ENCODE data around the gene CRK. TPM values are rescaled to one million over a fixed set of nuclear protein-coding genes. Genes with fewer than 3 reads are reported as not detected.

Gene CRK
- total RNA-seq, 1 donor from 2014 or later = 70.4 TPM

- DNase-seq (ENCODE audit: low spot score) = no peak
- H3K4me3 Mint-ChIP-seq (ENCODE audit: unreplicated experiment) = no peak overlapping the region
- H3K4me1 Mint-ChIP-seq (ENCODE audit: low read depth) = peaks cover 71% of the 10 kb centered on the region
- H3K27ac Mint-ChIP-seq (ENCODE audit: unreplicated experiment) = peak overlapping the region; percentile 93
- H3K36me3 Mint-ChIP-seq (ENCODE audit: low read depth) = no peaks in the 10 kb centered on the region
- no peaks in the 10 kb centered on the region for H3K27me3 Mint-ChIP-seq (ENCODE audit: low read depth)
- TF ChIP-seq CTCF (IDR thresholded peaks at IDR 0.05) = no peak
- H3K9me3 Mint-ChIP-seq (ENCODE audit: low read depth) = no peaks in the 10 kb centered on the region
These were observed 38.2 kb upstream of the CRK start for GRCh38 chr17:1494203-1494602.

- Mint-ChIP-seq H3K4me1 (ENCODE audit: low read depth) (peaks cover 73% of the 10 kb centered on the region), H3K27ac (ENCODE audit: unreplicated experiment) (peak overlapping the region; percentile 93), H3K36me3 (ENCODE audit: low read depth) (no peaks in the 10 kb centered on the region), H3K9me3 (ENCODE audit: low read depth) (no peaks in the 10 kb centered on the region), H3K4me3 (ENCODE audit: unreplicated experiment) (peak overlapping the region; percentile 33), H3K27me3 (ENCODE audit: low read depth) (no peaks in the 10 kb centered on the region)
- TF ChIP-seq CTCF (IDR thresholded peaks at IDR 0.05) = no peak
- DNase-seq (ENCODE audit: low spot score) = no peak
These were observed 37.4 kb upstream of the CRK start for GRCh38 chr17:1493291-1493980.

- H3K27me3 Mint-ChIP-seq (ENCODE audit: low read depth) = no peaks in the 10 kb centered on the region
- no peak for DNase-seq (ENCODE audit: low spot score)
- TF ChIP-seq CTCF (IDR thresholded peaks at IDR 0.05) = no peak
- H3K9me3 Mint-ChIP-seq (ENCODE audit: low read depth) = no peaks in the 10 kb centered on the region
- H3K27ac Mint-ChIP-seq (ENCODE audit: unreplicated experiment) = peak within 1 kb of the TSS; percentile 93
- no peaks in the 10 kb centered on the region for H3K36me3 Mint-ChIP-seq (ENCODE audit: low read depth)
- peak within 1 kb of the TSS; percentile 81 for H3K4me3 Mint-ChIP-seq (ENCODE audit: unreplicated experiment)
- peaks cover 77% of the 10 kb centered on the region for H3K4me1 Mint-ChIP-seq (ENCODE audit: low read depth)
These were observed 36.5 kb upstream of the CRK start, which contains the start of gene MYO1C for GRCh38 chr17:1492249-1493206. Gene MYO1C (minus strand): TSS chr17:1492686. CDS start chr17:1492487, 199 bp downstream.

- H3K27ac Mint-ChIP-seq (ENCODE audit: unreplicated experiment) = peak overlapping the region; percentile 88
- no peaks in the 10 kb centered on the region for H3K36me3 Mint-ChIP-seq (ENCODE audit: low read depth)
- peak overlapping the region; percentile 94 for H3K4me3 Mint-ChIP-seq (ENCODE audit: unreplicated experiment)
- DNase-seq (ENCODE audit: low spot score) = no peak
- no peaks in the 10 kb centered on the region for H3K27me3 Mint-ChIP-seq (ENCODE audit: low read depth)
- H3K9me3 Mint-ChIP-seq (ENCODE audit: low read depth) = no peaks in the 10 kb centered on the region
- no peak for TF ChIP-seq CTCF (IDR thresholded peaks at IDR 0.05)
- H3K4me1 Mint-ChIP-seq (ENCODE audit: low read depth) = peaks cover 83% of the 10 kb centered on the region
These were observed 35.6 kb upstream of the CRK start for GRCh38 chr17:1491443-1492248.

Measured in chondrocyte (in vitro differentiated cells).